Body of pancreas (tissue), 4 donors: Measurements from ENCODE around the gene RDX. TPM values are rescaled to one million over a fixed set of nuclear protein-coding genes. Genes with fewer than 3 reads are reported as not detected.

Experiments
- ATAC-seq: fragments of 150-250 bp; one replicate; pipeline ENCODE4 v1.9.1; 2016
- DNase-seq, 4 donors: peaks; one replicate each; pipeline ENCODE4 v3.0.0-alpha.2; 2019
- H3K27ac ChIP-seq, 4 donors: fragments of 200-600 bp; sonication (generic); 1 replicate in 3 of 4; 2 replicates in 1 of 4; pipeline versions ENCODE4 v1.5.1 to v1.6.1; 2016 to 2019; ENCODE audit warnings: mild to moderate bottlenecking in 1 of 4, mixed read lengths in 1 of 4, moderate library complexity in 1 of 4
- H3K27me3 ChIP-seq, 2 donors: fragments of 200-600 bp; sonication (generic); one replicate each; pipeline ENCODE4 v1.6.0; 2016; ENCODE audit warnings: mild to moderate bottlenecking in 1 of 2
- H3K36me3 ChIP-seq, 2 donors: fragments of 200-600 bp; sonication (generic); replicated peaks in 1 of 2; 2 replicates each; pipeline ENCODE4 v1.5.1; 2016; ENCODE audit warnings: low read depth in 2 of 2; ENCODE audit not compliant: insufficient read depth in 1 of 2
- H3K4me1 ChIP-seq: fragments of 200-600 bp; sonication (generic); one replicate; pipeline ENCODE4 v1.6.0; 2016
- H3K4me3 ChIP-seq, 2 donors: fragments of 200-600 bp; sonication (generic); 1 replicate in 1 of 2; 2 replicates in 1 of 2; pipeline ENCODE4 v1.5.1; 2016 to 2019
- H3K9me3 ChIP-seq, 3 donors: fragments of 200-600 bp; sonication (generic); 1 replicate in 2 of 3; 2 replicates in 1 of 3; pipeline ENCODE4 v1.5.1; 2016
- POLR2A ChIP-seq, 3 donors: fragments of 450-650 bp; IDR thresholded peaks; one replicate each; pipeline ENCODE4 v1.6.1; 2016; ENCODE audit warnings: antibody characterized with exemption in 3 of 3, mild to moderate bottlenecking in 2 of 3
- WGBS, 2 donors: methylation state at CpG; one replicate each; pipeline ENCODE4 v1.1.5; 2017; 5-methylcytosine and 5-hydroxymethylcytosine counted together
- intact Hi-C: fragments of 100-400 bp; cut with DNase I; formaldehyde crosslinking; loops from one replicate; pipeline ENCODE4 v1.15.1; 2023
- total RNA-seq, 2 donors: library from RNA; depleted of rRNA; stranded (reverse); fragments of >200 nt; gene quantifications; one replicate each; pipeline ENCODE4 v1.1.0, GENCODE V29; 2016
- TF ChIP-seq, protein P1 (sequence below), 7 experiments: fragments of 450-650 bp in 4 of 7; fragments of 200-600 bp in 3 of 7; sonication (generic) in 3 of 7; IDR thresholded peaks; one replicate each; pipeline ENCODE4 v1.5.1; 2016 to 2019; ENCODE audit warnings: antibody characterized with exemption in 7 of 7

RDX gene
- total RNA-seq, 2 donors from 2014 or later = 43.8 TPM

DNA sequence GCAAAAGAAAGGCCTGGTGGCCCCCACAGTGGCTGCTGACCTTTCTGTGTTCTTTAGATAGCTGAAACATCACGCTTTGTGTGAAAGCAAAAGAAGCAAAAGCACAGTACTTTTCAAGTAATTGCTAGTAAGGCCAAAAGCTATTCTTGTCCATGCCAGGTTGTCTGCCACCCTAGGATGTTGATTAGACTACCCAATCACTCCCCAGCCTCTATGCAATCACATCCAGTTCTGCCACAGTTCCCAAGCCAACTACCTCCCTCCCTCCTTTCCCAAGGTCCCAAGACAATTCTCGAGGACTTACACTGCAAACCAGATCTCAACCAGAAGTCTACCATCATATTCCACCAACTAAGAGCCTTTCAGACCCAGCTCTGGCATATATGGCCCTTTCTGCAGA lies 46.2 kb downstream of the RDX start:
- 43 to 56% methylated on average over 2 of the region's 2 CpGs for WGBS, 2 donors
- no peak overlapping the region for H3K27ac ChIP-seq
- intact Hi-C loops = no loop called here
- no peak for TF ChIP-seq POLR2A (IDR thresholded peaks at IDR 0.05)
- TF ChIP-seq, protein P1, sequence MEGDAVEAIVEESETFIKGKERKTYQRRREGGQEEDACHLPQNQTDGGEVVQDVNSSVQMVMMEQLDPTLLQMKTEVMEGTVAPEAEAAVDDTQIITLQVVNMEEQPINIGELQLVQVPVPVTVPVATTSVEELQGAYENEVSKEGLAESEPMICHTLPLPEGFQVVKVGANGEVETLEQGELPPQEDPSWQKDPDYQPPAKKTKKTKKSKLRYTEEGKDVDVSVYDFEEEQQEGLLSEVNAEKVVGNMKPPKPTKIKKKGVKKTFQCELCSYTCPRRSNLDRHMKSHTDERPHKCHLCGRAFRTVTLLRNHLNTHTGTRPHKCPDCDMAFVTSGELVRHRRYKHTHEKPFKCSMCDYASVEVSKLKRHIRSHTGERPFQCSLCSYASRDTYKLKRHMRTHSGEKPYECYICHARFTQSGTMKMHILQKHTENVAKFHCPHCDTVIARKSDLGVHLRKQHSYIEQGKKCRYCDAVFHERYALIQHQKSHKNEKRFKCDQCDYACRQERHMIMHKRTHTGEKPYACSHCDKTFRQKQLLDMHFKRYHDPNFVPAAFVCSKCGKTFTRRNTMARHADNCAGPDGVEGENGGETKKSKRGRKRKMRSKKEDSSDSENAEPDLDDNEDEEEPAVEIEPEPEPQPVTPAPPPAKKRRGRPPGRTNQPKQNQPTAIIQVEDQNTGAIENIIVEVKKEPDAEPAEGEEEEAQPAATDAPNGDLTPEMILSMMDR (IDR thresholded peaks at IDR 0.05) = no peak
- H3K4me1 ChIP-seq = peaks cover 15% of the 10 kb centered on the region
- no peaks in the 10 kb centered on the region for H3K27me3 ChIP-seq
- DNase-seq (no peak), ATAC-seq (no peak)
- no peaks in the 10 kb centered on the region for H3K36me3 ChIP-seq
- H3K9me3 ChIP-seq = no peaks in the 10 kb centered on the region
- no peak overlapping the region for H3K4me3 ChIP-seq

DNA sequence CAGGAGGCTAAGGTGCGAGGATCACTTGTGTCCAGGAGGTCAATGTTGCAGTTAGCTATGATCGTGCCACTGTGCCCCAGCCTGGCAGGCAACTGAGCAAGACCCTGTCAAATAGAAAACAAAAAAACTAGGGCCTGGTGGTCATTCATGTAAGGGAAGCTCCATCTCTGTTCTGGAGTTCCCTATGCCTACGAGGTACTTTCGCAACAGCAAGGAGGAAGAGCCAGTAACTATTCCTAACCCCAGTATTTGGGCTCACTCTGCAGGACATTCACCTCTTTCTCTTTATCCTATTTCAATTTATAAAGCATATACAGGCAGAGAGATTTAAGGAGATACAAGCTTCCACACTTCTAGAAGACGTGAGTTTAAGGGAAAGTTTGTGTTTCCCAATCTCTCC lies 46.6 kb downstream of the RDX start:
- no peaks in the 10 kb centered on the region for H3K36me3 ChIP-seq
- no peak overlapping the region for H3K27ac ChIP-seq
- no peak for DNase-seq
- peaks cover 15% of the 10 kb centered on the region for H3K4me1 ChIP-seq
- no peaks in the 10 kb centered on the region for H3K27me3 ChIP-seq
- H3K4me3 ChIP-seq = no peak overlapping the region
- ATAC-seq = no peak
- no peaks in the 10 kb centered on the region for H3K9me3 ChIP-seq
- 84 to 91% methylated on average over 5 of the region's 5 CpGs for WGBS, 2 donors
- intact Hi-C loops = no loop called here
- TF ChIP-seq POLR2A (IDR thresholded peaks at IDR 0.05) = no peak
- TF ChIP-seq, protein P1 (IDR thresholded peaks at IDR 0.05) = no peak

DNA sequence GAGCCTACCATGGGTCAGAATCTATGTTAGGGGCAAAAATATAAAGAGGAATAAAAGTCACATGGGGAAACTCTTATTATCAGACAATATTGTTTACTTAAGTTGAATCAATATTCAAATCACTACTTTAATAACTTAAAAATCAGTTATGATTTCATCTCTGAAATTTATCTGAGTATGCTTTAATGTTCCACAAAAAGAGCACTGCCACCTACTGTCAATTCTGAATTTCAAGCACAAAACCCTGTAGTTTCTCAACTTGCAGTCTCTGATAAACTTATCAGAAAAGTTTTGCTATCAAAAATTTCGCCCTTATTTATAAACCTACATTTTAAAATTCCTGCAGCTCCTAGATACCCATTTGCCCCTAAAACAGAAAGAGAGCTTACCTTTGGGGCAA lies 47.3 kb downstream of the RDX start:
- peaks cover 15% of the 10 kb centered on the region for H3K4me1 ChIP-seq
- no peak overlapping the region for H3K27ac ChIP-seq
- DNase-seq = no peak
- H3K4me3 ChIP-seq = no peak overlapping the region
- TF ChIP-seq, protein P1 (IDR thresholded peaks at IDR 0.05) = peak in 5 of 7 experiments; percentile 14 to 21 (median 18)
- TF ChIP-seq POLR2A (IDR thresholded peaks at IDR 0.05) = no peak
- no peaks in the 10 kb centered on the region for H3K27me3 ChIP-seq
- no peaks in the 10 kb centered on the region for H3K36me3 ChIP-seq
- no peak for ATAC-seq
- WGBS, 2 donors = 24 to 25% methylated on average over 1 of the region's 1 CpG
- intact Hi-C loops = no loop called here
- H3K9me3 ChIP-seq = no peaks in the 10 kb centered on the region

DNA sequence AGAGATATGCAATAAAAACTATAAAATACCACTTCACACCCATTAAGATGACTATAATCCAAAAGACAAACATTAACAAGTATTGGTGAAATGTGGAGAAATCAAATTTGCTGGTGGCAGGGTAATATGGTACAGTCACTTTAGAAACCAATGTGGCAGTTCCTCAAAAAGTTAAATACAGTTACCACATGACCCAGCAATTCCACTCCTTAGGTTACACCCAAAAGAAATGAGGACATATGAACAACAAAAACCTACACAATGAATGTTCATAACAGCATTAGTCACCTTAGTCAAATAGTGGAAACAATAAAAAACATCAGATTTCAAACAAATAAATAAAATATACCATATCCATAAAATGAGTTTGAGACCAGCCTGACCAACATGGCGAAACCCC lies 52.6 kb downstream of the RDX start:
- intact Hi-C loops = no loop called here
- no peak overlapping the region for H3K27ac ChIP-seq
- H3K4me1 ChIP-seq = no peaks in the 10 kb centered on the region
- TF ChIP-seq, protein P1 (IDR thresholded peaks at IDR 0.05) = no peak
- no peak for TF ChIP-seq POLR2A (IDR thresholded peaks at IDR 0.05)
- no peak overlapping the region for H3K4me3 ChIP-seq
- H3K36me3 ChIP-seq = no peaks in the 10 kb centered on the region
- DNase-seq = no peak
- H3K27me3 ChIP-seq = no peaks in the 10 kb centered on the region
- 89 to 100% methylated on average over 1 of the region's 1 CpG for WGBS, 2 donors
- H3K9me3 ChIP-seq = no peaks in the 10 kb centered on the region
- no peak for ATAC-seq

DNA sequence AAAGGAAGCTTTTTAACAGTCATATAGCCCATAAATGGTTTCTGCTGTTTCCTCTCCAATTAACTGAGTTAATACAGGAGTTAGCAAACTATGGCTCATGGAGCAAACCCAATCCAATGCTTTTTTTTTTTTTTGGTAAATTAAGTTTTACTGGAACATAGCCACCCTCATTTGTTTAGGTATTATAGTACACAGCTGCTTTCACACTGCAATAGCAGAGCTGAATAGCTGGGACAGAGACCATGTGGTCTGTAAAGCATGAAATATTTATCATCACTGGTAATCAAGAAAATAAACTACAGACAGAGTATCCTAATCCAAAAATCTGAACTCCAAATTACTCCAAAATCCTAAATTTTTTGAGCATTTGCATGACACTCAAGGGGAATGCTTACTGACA lies 53.7 kb downstream of the RDX start:
- Histone ChIP-seq H3K9me3 (no peaks in the 10 kb centered on the region), H3K27ac (no peak overlapping the region), H3K27me3 (no peaks in the 10 kb centered on the region), H3K36me3 (peaks cover 0 to 4% of the 10 kb centered on the region in 2 donors), H3K4me3 (no peak overlapping the region), H3K4me1 (no peaks in the 10 kb centered on the region)
- intact Hi-C loops = no loop called here
- DNase-seq (no peak), ATAC-seq (no peak)
- TF ChIP-seq POLR2A (IDR thresholded peaks at IDR 0.05) = no peak
- TF ChIP-seq, protein P1 (IDR thresholded peaks at IDR 0.05) = no peak
